SH-SY5Y (cell line): Measurements from ENCODE around the gene PDRG1.

ENCODE experiments used
- GATA2 ChIP-seq: IDR thresholded peaks from 2 replicates; pipeline ENCODE4 v1.6.1; 2011; ENCODE audit warnings: mild to moderate bottlenecking, low read depth, low read length
- GATA3 ChIP-seq: IDR thresholded peaks from 2 replicates; pipeline ENCODE4 v1.6.1; 2011; ENCODE audit warnings: low read depth, mild to moderate bottlenecking, low read length, moderate library complexity

- no peak for TF ChIP-seq GATA2
- TF ChIP-seq GATA3 = no peak
Observed at GRCh38 chr20:31919410-31920155, 32.3 kb downstream of the PDRG1 start.
